OCI-LY7 (cell line): ENCODE results near the gene C3orf52. TPM values are rescaled to one million over a fixed set of nuclear protein-coding genes. Genes with fewer than 3 reads are reported as not detected.

Source experiments
- BruUV-seq: library from RNA; stranded (reverse); fragments of 400-500 nt; replicated peaks from 2 replicates; lab custom pipeline; 2021; lab: Mats Ljungman, UMichigan
- CTCF ChIA-PET: fragments of 300-600 bp; sonication (Branson Sonifier 250); formaldehyde crosslinking; loops from one replicate; lab custom pipeline; 2022; ENCODE audit warnings: antibody characterized with exemption; ENCODE audit not compliant: unreplicated experiment; lab: Charles Lee
- POLR2A ChIA-PET: fragments of 300-600 bp; sonication (Branson Sonifier 250); formaldehyde crosslinking; loops from one replicate; lab custom pipeline; 2022; ENCODE audit warnings: antibody characterized with exemption; lab: Charles Lee
- DNase-seq: peaks from one replicate; pipeline ENCODE4 v3.0.0-alpha.2; 2015; ENCODE audit warnings: low spot score
- H2AFZ ChIP-seq: fragments of 200-600 bp; sonication (generic), shearing (Covaris generic); 2 replicates; pipeline ENCODE4 v1.6.1; 2014; ENCODE audit warnings: mild to moderate bottlenecking, antibody characterized with exemption, low read length, moderate library complexity
- H3K27ac ChIP-seq: fragments of 200-600 bp; sonication (generic); 2 replicates; pipeline ENCODE4 v1.5.1; 2014; ENCODE audit warnings: mixed run types, low read depth, mild to moderate bottlenecking, moderate library complexity, low read length, inconsistent platforms; ENCODE audit not compliant: poor library complexity, severe bottlenecking
- H3K36me3 ChIP-seq: fragments of 200-600 bp; sonication (generic); 2 replicates; pipeline ENCODE4 v1.6.1; 2014; ENCODE audit warnings: mild to moderate bottlenecking, antibody characterized with exemption, low read length, moderate library complexity, mixed read lengths; ENCODE audit not compliant: insufficient read depth
- H3K4me1 ChIP-seq: fragments of 200-600 bp; sonication (generic); 2 replicates; pipeline ENCODE4 v1.5.1; 2014; ENCODE audit warnings: mild to moderate bottlenecking, low read length; ENCODE audit not compliant: insufficient read depth, poor library complexity, severe bottlenecking
- H3K4me2 ChIP-seq: fragments of 200-600 bp; sonication (generic); 2 replicates; pipeline ENCODE4 v1.6.1; 2014; ENCODE audit warnings: mild to moderate bottlenecking, low read length
- H3K4me3 ChIP-seq: fragments of 200-600 bp; sonication (generic); 2 replicates; pipeline ENCODE4 v1.5.1; 2014; ENCODE audit warnings: mild to moderate bottlenecking, low read depth, low read length; ENCODE audit not compliant: poor library complexity, severe bottlenecking
- H3K79me2 ChIP-seq: fragments of 200-600 bp; sonication (generic); 2 replicates; pipeline ENCODE4 v1.6.1; 2016; ENCODE audit warnings: low read depth, mild to moderate bottlenecking, low read length, moderate library complexity, mixed read lengths; ENCODE audit not compliant: insufficient read depth
- H3K9me2 ChIP-seq: fragments of 200-600 bp; sonication (generic); 2 replicates; pipeline ENCODE4 v1.6.1; 2016; ENCODE audit warnings: mild to moderate bottlenecking, low read length, mixed read lengths; ENCODE audit not compliant: insufficient read depth
- H3K9me3 ChIP-seq: fragments of 200-600 bp; sonication (generic); 2 replicates; pipeline ENCODE4 v1.6.1; 2014; ENCODE audit warnings: mild to moderate bottlenecking, mixed run types, low read length, mixed read lengths
- H4K20me1 ChIP-seq: fragments of 200-600 bp; sonication (generic); 2 replicates; pipeline ENCODE4 v1.6.1; 2014; ENCODE audit warnings: mild to moderate bottlenecking, antibody characterized with exemption, low read length, moderate library complexity, mixed read lengths; ENCODE audit not compliant: insufficient read depth
- EZH2phosphoT487 ChIP-seq: fragments of 200-600 bp; sonication (generic); IDR thresholded peaks from 2 replicates; pipeline ENCODE4 v1.6.1; 2018; ENCODE audit warnings: low read depth, borderline replicate concordance, mild to moderate bottlenecking, mixed run types, antibody characterized with exemption, low read length, moderate library complexity, mixed read lengths
- intact Hi-C: fragments of 100-400 bp; cut with micrococcal nuclease; formaldehyde crosslinking; loops from one replicate; pipeline ENCODE4 v1.10.0; 2022; ENCODE audit not compliant: unreplicated experiment
- total RNA-seq, 2 experiments: library from RNA; depleted of rRNA in 1 of 2; stranded (reverse); fragments of >200 nt in 1 of 2; shearing (Covaris generic) in 1 of 2; gene quantifications; 2 replicates each; pipeline ENCODE4 v1.2.3, GENCODE V29; 2014 to 2022
- TF ChIP-seq, protein P1 (sequence below): fragments of 200-600 bp; sonication (generic); conservative IDR thresholded peaks from 2 replicates; pipeline ENCODE4 v1.5.1; 2014; ENCODE audit warnings: mild to moderate bottlenecking, antibody characterized with exemption, low read length, moderate library complexity, mixed read lengths

Gene C3orf52
- total RNA-seq, 2 experiments from 2014 or later, result 11.2 to 19.0 TPM

DNA sequence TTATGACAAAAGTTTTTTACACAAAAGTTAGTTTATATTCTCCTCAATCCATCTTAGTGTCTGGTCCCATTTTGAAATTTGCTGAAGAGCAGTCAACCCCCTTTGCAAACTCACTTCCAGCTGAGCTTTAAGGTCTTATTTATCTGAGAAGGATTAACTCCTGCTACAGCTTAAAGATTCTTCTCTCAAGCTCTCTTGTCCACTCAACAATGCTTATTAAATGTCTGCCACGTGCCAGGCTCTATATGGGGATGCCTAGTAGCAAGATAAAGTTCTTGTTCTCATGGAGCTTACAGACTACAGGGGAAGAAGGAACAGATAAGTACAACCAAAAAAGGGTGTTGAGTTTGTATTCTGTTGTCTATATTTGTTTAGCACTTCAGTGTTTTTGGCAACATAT lies 33.0 kb upstream of the C3orf52 start:
- no TSS peak for BruUV-seq
- Histone ChIP-seq H3K4me2 (no peak overlapping the region), H3K9me2 (no peaks in the 10 kb centered on the region), H4K20me1 (no peaks in the 10 kb centered on the region), H3K4me3 (no peak overlapping the region), H3K79me2 (no peaks in the 10 kb centered on the region), H3K9me3 (no peaks in the 10 kb centered on the region), H2AFZ (no peak overlapping the region; the same call in 1 of the 2 replicates), H3K27ac (no peak overlapping the region), H3K36me3 (no peaks in the 10 kb centered on the region), H3K4me1 (no peaks in the 10 kb centered on the region)
- TF ChIP-seq EZH2phosphoT487, result no peak
- TF ChIP-seq, protein P1, sequence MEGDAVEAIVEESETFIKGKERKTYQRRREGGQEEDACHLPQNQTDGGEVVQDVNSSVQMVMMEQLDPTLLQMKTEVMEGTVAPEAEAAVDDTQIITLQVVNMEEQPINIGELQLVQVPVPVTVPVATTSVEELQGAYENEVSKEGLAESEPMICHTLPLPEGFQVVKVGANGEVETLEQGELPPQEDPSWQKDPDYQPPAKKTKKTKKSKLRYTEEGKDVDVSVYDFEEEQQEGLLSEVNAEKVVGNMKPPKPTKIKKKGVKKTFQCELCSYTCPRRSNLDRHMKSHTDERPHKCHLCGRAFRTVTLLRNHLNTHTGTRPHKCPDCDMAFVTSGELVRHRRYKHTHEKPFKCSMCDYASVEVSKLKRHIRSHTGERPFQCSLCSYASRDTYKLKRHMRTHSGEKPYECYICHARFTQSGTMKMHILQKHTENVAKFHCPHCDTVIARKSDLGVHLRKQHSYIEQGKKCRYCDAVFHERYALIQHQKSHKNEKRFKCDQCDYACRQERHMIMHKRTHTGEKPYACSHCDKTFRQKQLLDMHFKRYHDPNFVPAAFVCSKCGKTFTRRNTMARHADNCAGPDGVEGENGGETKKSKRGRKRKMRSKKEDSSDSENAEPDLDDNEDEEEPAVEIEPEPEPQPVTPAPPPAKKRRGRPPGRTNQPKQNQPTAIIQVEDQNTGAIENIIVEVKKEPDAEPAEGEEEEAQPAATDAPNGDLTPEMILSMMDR, result no peak
- intact Hi-C loops, result no loop called here
- POLR2A ChIA-PET, result interaction anchor here (0.7 to 1.6 kb wide), 5 partner anchors 12 to 863 kb away, joined by 3 to 8 read pairs (median 4); no protein-coding TSS in a partner anchor
- CTCF ChIA-PET, result no interaction called here
- DNase-seq, result no peak

DNA sequence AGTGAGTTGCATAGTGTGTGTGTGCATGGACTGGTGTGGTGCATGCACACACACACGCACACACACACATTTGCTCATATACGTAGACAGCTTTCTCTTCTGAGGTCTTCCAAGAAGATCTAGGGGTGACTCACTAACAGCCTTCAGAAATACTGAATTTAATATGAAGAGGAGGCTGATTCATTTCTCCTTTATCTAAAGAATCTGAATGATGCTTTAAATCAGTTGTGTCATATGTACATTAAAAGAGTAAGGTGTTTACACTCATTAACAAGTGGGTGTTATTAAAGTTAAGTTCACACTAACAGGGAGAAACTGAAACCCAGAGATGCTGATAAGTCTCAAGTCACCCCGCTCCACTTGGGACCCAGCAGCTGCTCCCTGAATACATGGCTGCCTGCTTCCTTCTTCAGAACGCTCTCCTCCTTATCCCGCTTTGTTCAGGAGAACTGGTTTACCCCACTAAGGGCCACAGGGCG lies 29.7 kb upstream of the C3orf52 start:
- intact Hi-C loops, result no loop called here
- POLR2A ChIA-PET, result no interaction called here
- TF ChIP-seq, protein P1, result no peak
- no peak for TF ChIP-seq EZH2phosphoT487
- H4K20me1 ChIP-seq, result no peaks in the 10 kb centered on the region
- no peaks in the 10 kb centered on the region for H3K79me2 ChIP-seq
- H3K9me2 ChIP-seq, result no peaks in the 10 kb centered on the region
- BruUV-seq, result no TSS peak
- CTCF ChIA-PET, result no interaction called here
- DNase-seq, result no peak
- H3K36me3 ChIP-seq, result no peaks in the 10 kb centered on the region
- H3K4me3 ChIP-seq, result no peak overlapping the region
- no peak overlapping the region for H2AFZ ChIP-seq
- no peaks in the 10 kb centered on the region for H3K4me1 ChIP-seq
- H3K9me3 ChIP-seq, result no peaks in the 10 kb centered on the region
- no peak overlapping the region for H3K4me2 ChIP-seq
- H3K27ac ChIP-seq, result no peak overlapping the region

DNA sequence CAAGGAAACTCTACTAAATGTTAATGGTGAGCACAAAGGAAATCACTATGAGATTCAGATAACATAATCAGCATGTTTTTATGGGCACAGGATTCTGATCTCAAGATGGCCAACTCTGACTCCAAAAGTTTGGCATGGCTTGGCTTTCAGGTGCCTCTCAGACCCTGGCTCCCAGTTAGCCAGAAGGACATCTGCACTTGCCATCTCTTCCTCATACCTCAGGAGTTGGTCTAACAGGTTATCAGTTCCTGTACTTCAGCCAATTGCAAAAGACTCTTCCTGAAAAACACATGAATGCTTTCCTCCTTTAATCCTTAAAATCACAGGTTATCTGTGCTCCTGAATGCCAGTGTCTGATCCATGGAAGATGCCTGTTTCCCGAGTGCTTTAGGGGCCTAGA lies 26.7 kb upstream of the C3orf52 start:
- BruUV-seq, result no TSS peak
- no peaks in the 10 kb centered on the region for H3K36me3 ChIP-seq
- H3K4me3 ChIP-seq, result no peak overlapping the region
- no peak for TF ChIP-seq EZH2phosphoT487
- TF ChIP-seq, protein P1, result no peak
- H4K20me1 ChIP-seq, result no peaks in the 10 kb centered on the region
- no peak for DNase-seq
- H3K79me2 ChIP-seq, result no peaks in the 10 kb centered on the region
- H3K27ac ChIP-seq, result no peak overlapping the region
- H3K4me2 ChIP-seq, result no peak overlapping the region
- ChIA-PET CTCF (no interaction called here), POLR2A (no interaction called here)
- no peaks in the 10 kb centered on the region for H3K9me3 ChIP-seq
- intact Hi-C loops, result no loop called here
- H2AFZ ChIP-seq, result no peak overlapping the region
- no peaks in the 10 kb centered on the region for H3K4me1 ChIP-seq
- H3K9me2 ChIP-seq, result no peaks in the 10 kb centered on the region
